Caco-2 (cell line): ENCODE measurements around the gene SLC25A18. TPM values are rescaled to one million over a fixed set of nuclear protein-coding genes. Genes with fewer than 3 reads are reported as not detected.

Experiments
- BruUV-seq: library from RNA; stranded (reverse); fragments of 400-500 nt; replicated peaks from 2 replicates; lab custom pipeline; 2021; lab: Mats Ljungman, UMichigan
- CTCF ChIA-PET: fragments of 300-600 bp; sonication (Branson Sonifier 250); formaldehyde crosslinking; loops from one replicate; lab custom pipeline; 2022; ENCODE audit warnings: antibody characterized with exemption; lab: Charles Lee
- POLR2A ChIA-PET: fragments of 300-600 bp; sonication (Branson Sonifier 250); formaldehyde crosslinking; loops from one replicate; lab custom pipeline; 2022; ENCODE audit warnings: antibody characterized with exemption; lab: Charles Lee
- DNase-seq, 2 experiments: peaks; one replicate each; pipeline versions ENCODE4 v3.0.0 to v3.0.0-alpha.2; 2020 to 2022
- H3K27me3 ChIP-seq: replicated peaks from 2 replicates; pipeline ENCODE4 v1.6.0; 2011; ENCODE audit warnings: low read length; ENCODE audit not compliant: control insufficient read depth, insufficient read depth
- H3K36me3 ChIP-seq: 2 replicates; pipeline ENCODE4 v1.5.1; 2011; ENCODE audit warnings: low read length; ENCODE audit not compliant: control insufficient read depth, insufficient read depth
- H3K4me1 ChIP-seq: fragments of 250-450 bp; sonication (Bioruptor Pico); 2 replicates; pipeline ENCODE4 v1.5.1; 2020; ENCODE audit warnings: mild to moderate bottlenecking
- H3K4me3 ChIP-seq: 2 replicates; pipeline ENCODE4 v1.5.1; 2011; ENCODE audit warnings: low read depth, mild to moderate bottlenecking, control low read depth, low read length
- H3K9me3 ChIP-seq: fragments of 250-450 bp; sonication (Bioruptor Pico); 2 replicates; pipeline ENCODE4 v1.5.1; 2020; ENCODE audit warnings: mild to moderate bottlenecking, moderate library complexity
- H3K27ac Mint-ChIP-seq: one replicate; pipeline ENCODE4 v1.8.0; 2022; ENCODE audit warnings: mixed read lengths; ENCODE audit not compliant: unreplicated experiment
- H3K27me3 Mint-ChIP-seq: one replicate; pipeline ENCODE4 v1.8.0; 2022; ENCODE audit warnings: mixed read lengths; ENCODE audit not compliant: insufficient read depth, unreplicated experiment
- H3K36me3 Mint-ChIP-seq: one replicate; pipeline ENCODE4 v1.8.0; 2022; ENCODE audit warnings: mild to moderate bottlenecking, mixed read lengths; ENCODE audit not compliant: insufficient read depth, unreplicated experiment
- H3K4me1 Mint-ChIP-seq: one replicate; pipeline ENCODE4 v1.8.0; 2022; ENCODE audit warnings: low read depth, mixed read lengths; ENCODE audit not compliant: unreplicated experiment
- H3K4me3 Mint-ChIP-seq: one replicate; pipeline ENCODE4 v1.8.0; 2022; ENCODE audit warnings: mild to moderate bottlenecking, moderate library complexity, mixed read lengths; ENCODE audit not compliant: unreplicated experiment
- H3K9me3 Mint-ChIP-seq: one replicate; pipeline ENCODE4 v1.8.0; 2022; ENCODE audit warnings: mixed read lengths; ENCODE audit not compliant: unreplicated experiment
- CTCF ChIP-seq, 2 experiments: fragments of 200-600 bp in 1 of 2; IDR thresholded peaks; 1 replicate in 1 of 2; 2 replicates in 1 of 2; pipeline versions ENCODE4 v1.5.1 to v1.8.0; 2011 to 2022; ENCODE audit warnings: antibody characterized with exemption in 1 of 2, control low read depth in 1 of 2, inconsistent platforms in 1 of 2, low read depth in 1 of 2, low read length in 1 of 2, mild to moderate bottlenecking in 1 of 2, moderate library complexity in 1 of 2; ENCODE audit not compliant: insufficient read depth in 1 of 2, severe bottlenecking in 1 of 2, unreplicated experiment in 1 of 2
- intact Hi-C: fragments of 100-400 bp; cut with micrococcal nuclease; formaldehyde crosslinking; loops from one replicate; pipeline ENCODE4 v1.10.0; 2022; ENCODE audit not compliant: unreplicated experiment
- total RNA-seq: library from RNA; stranded (reverse); gene quantifications from 2 replicates; pipeline ENCODE4 v1.2.3, GENCODE V29; 2022

The SLC25A18 gene
- total RNA-seq, 1 experiment from 2014 or later: not detected

GRCh38 chr22:17549183-17549582 lies 14.1 kb upstream of the SLC25A18 start:
- Mint-ChIP-seq H3K4me3 (no peak overlapping the region), H3K4me1 (no peaks in the 10 kb centered on the region), H3K36me3 (no peaks in the 10 kb centered on the region), H3K27ac (no peak overlapping the region), H3K9me3 (no peaks in the 10 kb centered on the region), H3K27me3 (no peaks in the 10 kb centered on the region)
- intact Hi-C loops: no loop called here
- TF ChIP-seq CTCF (IDR thresholded peaks at IDR 0.05; ENCODE audit: insufficient read depth in 1 of 2, low read depth in 1 of 2, low read length in 1 of 2, severe bottlenecking in 1 of 2, unreplicated experiment in 1 of 2): no peak
- Histone ChIP-seq H3K4me1 (no peaks in the 10 kb centered on the region), H3K9me3 (no peaks in the 10 kb centered on the region), H3K4me3 (no peak overlapping the region), H3K27me3 (no peaks in the 10 kb centered on the region), H3K36me3 (no peaks in the 10 kb centered on the region)
- BruUV-seq: no TSS peak
- no peak for DNase-seq
- CTCF ChIA-PET: no interaction called here
- POLR2A ChIA-PET: no interaction called here

- Mint-ChIP-seq H3K4me3 (no peak overlapping the region), H3K36me3 (no peaks in the 10 kb centered on the region), H3K9me3 (no peaks in the 10 kb centered on the region), H3K27ac (no peak overlapping the region), H3K27me3 (no peaks in the 10 kb centered on the region), H3K4me1 (no peaks in the 10 kb centered on the region)
- H3K4me1 ChIP-seq: no peaks in the 10 kb centered on the region
- intact Hi-C loops: no loop called here
- H3K9me3 ChIP-seq: no peaks in the 10 kb centered on the region
- no peak for DNase-seq
- no peak overlapping the region for H3K4me3 ChIP-seq
- ChIA-PET POLR2A (no interaction called here), CTCF (no interaction called here)
- no peaks in the 10 kb centered on the region for H3K36me3 ChIP-seq
- H3K27me3 ChIP-seq: no peaks in the 10 kb centered on the region
- no peak for TF ChIP-seq CTCF (IDR thresholded peaks at IDR 0.05; ENCODE audit: insufficient read depth in 1 of 2, low read depth in 1 of 2, low read length in 1 of 2, severe bottlenecking in 1 of 2, unreplicated experiment in 1 of 2)
- no TSS peak for BruUV-seq
These were observed 13.6 kb upstream of the SLC25A18 start for GRCh38 chr22:17549655-17550054.

GRCh38 chr22:17552737-17553136 lies 10.6 kb upstream of the SLC25A18 start:
- BruUV-seq: no TSS peak
- Mint-ChIP-seq H3K4me3 (no peak overlapping the region), H3K36me3 (no peaks in the 10 kb centered on the region), H3K27ac (no peak overlapping the region), H3K9me3 (no peaks in the 10 kb centered on the region), H3K4me1 (no peaks in the 10 kb centered on the region), H3K27me3 (no peaks in the 10 kb centered on the region)
- Histone ChIP-seq H3K4me3 (no peak overlapping the region), H3K27me3 (no peaks in the 10 kb centered on the region), H3K9me3 (no peaks in the 10 kb centered on the region), H3K36me3 (no peaks in the 10 kb centered on the region), H3K4me1 (no peaks in the 10 kb centered on the region)
- no peak for TF ChIP-seq CTCF (IDR thresholded peaks at IDR 0.05; ENCODE audit: insufficient read depth in 1 of 2, low read depth in 1 of 2, low read length in 1 of 2, severe bottlenecking in 1 of 2, unreplicated experiment in 1 of 2)
- intact Hi-C loops: no loop called here
- CTCF ChIA-PET: no interaction called here
- POLR2A ChIA-PET: no interaction called here
- no peak for DNase-seq
